Choroid plexus epithelial cell (primary cell): ENCODE results near the gene ADAMTS19.
A peak's percentile ranks its signal among the peaks of the same experiment; 100 is the strongest.
"Not testable (repeated sequence)": the region's sequence is repeated elsewhere in the genome, so short reads cannot be mapped to it uniquely, and the experiment has no call there.

Experiments
- DNase-seq: peaks from one replicate; pipeline ENCODE4 v3.0.0-alpha.2; 2010; ENCODE audit warnings: low read depth
- H3K4me3 ChIP-seq: 2 replicates; pipeline ENCODE4 v1.5.1; 2011; ENCODE audit warnings: low read depth, mild to moderate bottlenecking, control low read depth, low read length, moderate library complexity
- CTCF ChIP-seq: conservative IDR thresholded peaks from 2 replicates; pipeline ENCODE4 v1.5.1; 2011; ENCODE audit warnings: low read depth, mild to moderate bottlenecking, control low read depth, inconsistent platforms, low read length, moderate library complexity

Gene ADAMTS19

GRCh38 chr5:129541648-129542251, 81.7 kb downstream of the ADAMTS19 start:
- DNase-seq, result peak; percentile 3
- no peak for TF ChIP-seq CTCF
- no peak overlapping the region for H3K4me3 ChIP-seq

DNA sequence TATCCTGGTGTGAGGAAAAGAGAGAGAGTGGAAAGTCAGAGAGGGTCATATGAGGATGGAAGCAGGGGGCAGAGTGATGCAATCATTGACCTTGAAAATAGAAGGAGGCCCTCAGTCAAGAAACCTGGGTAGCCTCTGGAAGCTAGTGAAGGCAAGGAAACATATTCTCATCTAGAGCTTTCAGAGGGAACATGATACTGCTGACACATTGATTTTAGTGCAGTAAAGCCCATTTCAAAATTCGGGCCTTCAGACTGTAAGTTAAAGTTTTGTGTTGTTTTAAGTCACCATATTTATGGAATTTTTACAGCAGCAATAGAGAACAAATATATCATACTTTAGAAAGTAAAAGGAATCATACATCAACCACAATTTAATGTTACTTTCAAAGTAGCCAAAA, 87.0 kb downstream of the ADAMTS19 start:
- no peak for TF ChIP-seq CTCF
- DNase-seq, result no peak
- H3K4me3 ChIP-seq, result no peak overlapping the region

- no peak overlapping the region for H3K4me3 ChIP-seq
- DNase-seq, result no peak
- TF ChIP-seq CTCF, result no peak
Observed at GRCh38 chr5:129554134-129554904, 94.2 kb downstream of the ADAMTS19 start.

- no peak for DNase-seq
- no peak for TF ChIP-seq CTCF
- H3K4me3 ChIP-seq, result no peak overlapping the region
Observed at GRCh38 chr5:129563585-129563984, 103.5 kb downstream of the ADAMTS19 start.

DNA sequence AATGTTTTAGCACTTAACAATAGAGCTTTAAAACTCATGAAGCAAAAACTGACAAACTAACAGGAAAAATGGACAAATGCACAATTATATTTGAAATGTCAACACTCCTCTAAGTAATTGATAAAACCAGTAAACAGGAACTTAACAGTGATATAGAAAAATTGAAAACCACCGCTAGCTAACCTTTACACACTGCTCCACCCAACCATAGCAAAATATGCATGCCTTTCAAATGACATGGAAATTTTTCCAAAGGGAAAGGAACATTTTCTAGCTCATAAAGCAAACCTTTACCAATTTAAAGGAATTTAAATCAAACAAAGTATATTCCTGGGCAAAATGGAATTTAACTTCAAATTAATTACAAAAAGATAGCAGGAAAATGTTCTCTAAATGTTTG, 109.2 kb downstream of the ADAMTS19 start:
- no peak for TF ChIP-seq CTCF
- H3K4me3 ChIP-seq, result no peak overlapping the region
- DNase-seq, result no peak

GRCh38 chr5:129572060-129572459, 112.0 kb downstream of the ADAMTS19 start:
- DNase-seq, result no peak
- H3K4me3 ChIP-seq, result no peak overlapping the region
- TF ChIP-seq CTCF, result no peak

DNA sequence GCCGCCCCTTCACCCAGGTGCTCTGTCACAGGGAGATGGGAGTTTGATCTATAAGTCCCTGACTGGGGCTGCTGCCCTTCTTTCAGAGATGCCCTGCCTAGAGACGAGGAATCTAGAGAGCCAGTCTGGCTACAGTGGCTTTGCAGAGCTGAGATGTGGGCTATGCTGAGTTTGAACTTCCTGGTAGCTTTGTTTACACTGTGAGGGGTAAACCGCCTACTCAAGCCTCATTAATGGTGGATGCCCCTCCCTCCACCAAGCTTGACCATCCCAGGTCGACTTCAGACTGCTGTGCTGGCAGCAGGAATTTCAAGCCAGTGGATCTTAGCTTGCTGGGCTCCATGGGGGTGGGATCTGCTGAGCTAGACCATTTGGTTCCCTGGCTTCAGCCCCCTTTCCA, 124.4 kb downstream of the ADAMTS19 start:
- DNase-seq, H3K4me3 ChIP-seq: not testable (repeated sequence)
